Measurements from ENCODE around the gene DNAH1. TPM values are rescaled to one million over a fixed set of nuclear protein-coding genes. Genes with fewer than 3 reads are reported as not detected.

Gene DNAH1
- total RNA-seq, 1 experiment from 2014 or later: 5.5 TPM

GRCh38 chr3:52420388-52420787 lies 104.3 kb downstream of the DNAH1 start (continued):
- TF ChIP-seq REST (IDR thresholded peaks at IDR 0.05; ENCODE audit: low read depth) (no peak), SRF (IDR thresholded peaks at IDR 0.05; ENCODE audit: low read depth) (no peak), POLR2AphosphoS5 (IDR thresholded peaks at IDR 0.05; ENCODE audit: low read depth, low read length) (no peak), SIN3A (IDR thresholded peaks at IDR 0.05; ENCODE audit: low read depth) (no peak)

DNA sequence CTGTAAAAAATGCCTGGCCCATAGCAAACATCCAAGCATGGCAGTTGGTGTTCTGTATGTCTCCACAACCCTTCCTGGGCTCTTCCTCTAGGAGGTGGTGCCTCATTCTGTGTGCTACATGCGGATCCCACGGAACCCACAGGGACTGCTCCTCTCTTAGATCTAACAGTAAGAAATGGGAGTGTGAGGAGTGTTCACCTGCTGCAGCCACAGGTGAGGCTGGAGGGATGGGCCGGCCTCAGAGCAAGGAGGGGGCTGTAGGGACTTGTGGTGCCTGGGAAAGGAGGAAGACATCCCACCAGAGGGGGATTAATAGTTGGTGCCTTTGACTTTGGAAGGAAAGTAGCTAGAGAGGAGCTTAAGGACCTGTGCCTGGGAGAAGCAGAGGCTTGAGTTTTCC lies 106.5 kb downstream of the DNAH1 start:
- ATAC-seq (no peak), DNase-seq (ENCODE audit: low read depth, low spot score) (no peak)
- Histone ChIP-seq H3K9me2 (ENCODE audit: insufficient read depth) (no peaks in the 10 kb centered on the region), H3K79me2 (ENCODE audit: insufficient read depth, low read length) (no peaks in the 10 kb centered on the region), H3K4me2 (ENCODE audit: low read length) (no peak overlapping the region), H3K4me1 (ENCODE audit: control insufficient read depth in 1 of 2, insufficient read depth in 2 of 2, low read length in 2 of 2) (no peaks in the 10 kb centered on the region), H3K4me3 (replicated peaks in 1 of 2; ENCODE audit: low read depth in 1 of 2, low read length in 2 of 2) (no peak overlapping the region), H3K27me3 (ENCODE audit: insufficient read depth, low read length) (no peaks in the 10 kb centered on the region), H3K27ac (ENCODE audit: low read depth, low read length) (no peak overlapping the region), H2AFZ (ENCODE audit: low read depth, low read length, poor library complexity, severe bottlenecking) (no peak overlapping the region), H4K20me1 (ENCODE audit: insufficient read depth) (no peaks in the 10 kb centered on the region), H3K9me3 (ENCODE audit: control insufficient read depth in 1 of 2, insufficient read depth in 1 of 2, low read depth in 1 of 2, low read length in 2 of 2) (no peaks in the 10 kb centered on the region), H3K36me3 (ENCODE audit: control insufficient read depth in 1 of 2, insufficient read depth in 2 of 2, low read length in 2 of 2) (no peaks in the 10 kb centered on the region), H3K9ac (ENCODE audit: low read length) (no peak overlapping the region)
- no TSS peak for BruUV-seq (replicated peaks)
- ChIA-PET RAD21 (ENCODE audit: low non-redundant PET in 1 of 2, low total read pairs in 2 of 2, uncharacterized antibody in 2 of 2, unreplicated experiment in 2 of 2) (no interaction called here), CTCF (interaction anchor here (0.9 kb wide), 1 partner anchor 10 kb away, joined by 4 read pairs; no protein-coding TSS in a partner anchor), POLR2A (no interaction called here)
- TF ChIP-seq, protein P1, sequence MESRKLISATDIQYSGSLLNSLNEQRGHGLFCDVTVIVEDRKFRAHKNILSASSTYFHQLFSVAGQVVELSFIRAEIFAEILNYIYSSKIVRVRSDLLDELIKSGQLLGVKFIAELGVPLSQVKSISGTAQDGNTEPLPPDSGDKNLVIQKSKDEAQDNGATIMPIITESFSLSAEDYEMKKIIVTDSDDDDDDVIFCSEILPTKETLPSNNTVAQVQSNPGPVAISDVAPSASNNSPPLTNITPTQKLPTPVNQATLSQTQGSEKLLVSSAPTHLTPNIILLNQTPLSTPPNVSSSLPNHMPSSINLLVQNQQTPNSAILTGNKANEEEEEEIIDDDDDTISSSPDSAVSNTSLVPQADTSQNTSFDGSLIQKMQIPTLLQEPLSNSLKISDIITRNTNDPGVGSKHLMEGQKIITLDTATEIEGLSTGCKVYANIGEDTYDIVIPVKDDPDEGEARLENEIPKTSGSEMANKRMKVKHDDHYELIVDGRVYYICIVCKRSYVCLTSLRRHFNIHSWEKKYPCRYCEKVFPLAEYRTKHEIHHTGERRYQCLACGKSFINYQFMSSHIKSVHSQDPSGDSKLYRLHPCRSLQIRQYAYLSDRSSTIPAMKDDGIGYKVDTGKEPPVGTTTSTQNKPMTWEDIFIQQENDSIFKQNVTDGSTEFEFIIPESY (IDR thresholded peaks at IDR 0.05; ENCODE audit: extremely low read depth, insufficient replicate concordance, low read length): no peak
- no peak for TF ChIP-seq EZH2 (IDR thresholded peaks at IDR 0.05)
- TF ChIP-seq, protein P2, sequence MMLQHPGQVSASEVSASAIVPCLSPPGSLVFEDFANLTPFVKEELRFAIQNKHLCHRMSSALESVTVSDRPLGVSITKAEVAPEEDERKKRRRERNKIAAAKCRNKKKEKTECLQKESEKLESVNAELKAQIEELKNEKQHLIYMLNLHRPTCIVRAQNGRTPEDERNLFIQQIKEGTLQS (IDR thresholded peaks at IDR 0.05): no peak
- TF ChIP-seq POLR2A (IDR thresholded peaks at IDR 0.05; ENCODE audit: borderline replicate concordance, extremely low read depth, insufficient read depth, insufficient read length): no peak
- intact Hi-C loops (cut with micrococcal nuclease): no loop called here
